Neuron (in vitro differentiated cells): ENCODE data around the gene ADCY3.

Experiments used
- H2AFZ ChIP-seq: one replicate; pipeline ENCODE4 v1.6.1; 2013; ENCODE audit warnings: low read depth, mild to moderate bottlenecking, inconsistent platforms, low read length, moderate library complexity
- H3K27me3 ChIP-seq: one replicate; pipeline ENCODE4 v1.6.1; 2013; ENCODE audit warnings: low read length; ENCODE audit not compliant: insufficient read depth
- H3K36me3 ChIP-seq: one replicate; pipeline ENCODE4 v1.6.1; 2013; ENCODE audit warnings: low read length; ENCODE audit not compliant: insufficient read depth
- H3K4me1 ChIP-seq: one replicate; pipeline ENCODE4 v1.6.1; 2013; ENCODE audit warnings: low read length; ENCODE audit not compliant: insufficient read depth
- H3K4me3 ChIP-seq: 2 replicates; pipeline ENCODE4 v1.5.1; 2013; ENCODE audit warnings: mild to moderate bottlenecking, low read length, moderate library complexity
- H3K9me3 ChIP-seq: one replicate; pipeline ENCODE4 v1.6.1; 2013; ENCODE audit warnings: low read length

ADCY3 gene

DNA sequence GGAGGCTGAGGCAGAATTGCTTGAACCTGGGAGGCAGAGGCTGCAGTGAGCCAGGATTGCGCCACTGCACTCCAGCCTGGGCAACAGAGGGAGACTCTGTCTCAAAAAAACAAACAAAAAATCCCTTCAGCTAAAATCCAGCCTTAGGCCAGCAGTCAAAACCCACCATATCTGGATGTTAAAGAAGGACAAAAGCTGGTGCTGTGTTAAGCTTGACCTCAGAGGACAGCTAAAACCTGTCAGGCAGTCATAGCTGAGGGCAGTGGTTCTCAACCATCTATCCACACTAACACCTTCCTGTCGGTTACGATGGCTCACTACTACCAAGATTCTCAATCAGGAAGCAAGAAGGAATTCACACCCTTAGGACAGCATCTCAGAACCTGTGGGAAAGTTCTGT is 136.4 kb downstream of the ADCY3 start:
- H3K4me3 ChIP-seq = no peak overlapping the region
- H3K36me3 ChIP-seq = no peaks in the 10 kb centered on the region
- no peak overlapping the region for H2AFZ ChIP-seq
- no peaks in the 10 kb centered on the region for H3K27me3 ChIP-seq
- H3K4me1 ChIP-seq = no peaks in the 10 kb centered on the region
- H3K9me3 ChIP-seq = no peaks in the 10 kb centered on the region

- no peak overlapping the region for H2AFZ ChIP-seq
- no peaks in the 10 kb centered on the region for H3K9me3 ChIP-seq
- no peaks in the 10 kb centered on the region for H3K27me3 ChIP-seq
- H3K4me3 ChIP-seq = no peak overlapping the region
- H3K4me1 ChIP-seq = no peaks in the 10 kb centered on the region
- no peaks in the 10 kb centered on the region for H3K36me3 ChIP-seq
These were observed 140.9 kb downstream of the ADCY3 start for GRCh38 chr2:24779116-24779515.

GRCh38 chr2:24774373-24774772 is 145.7 kb downstream of the ADCY3 start:
- Histone ChIP-seq H3K4me1 (no peaks in the 10 kb centered on the region), H2AFZ (no peak overlapping the region), H3K27me3 (no peaks in the 10 kb centered on the region), H3K36me3 (peaks cover 12% of the 10 kb centered on the region), H3K4me3 (no peak overlapping the region), H3K9me3 (no peaks in the 10 kb centered on the region)

DNA sequence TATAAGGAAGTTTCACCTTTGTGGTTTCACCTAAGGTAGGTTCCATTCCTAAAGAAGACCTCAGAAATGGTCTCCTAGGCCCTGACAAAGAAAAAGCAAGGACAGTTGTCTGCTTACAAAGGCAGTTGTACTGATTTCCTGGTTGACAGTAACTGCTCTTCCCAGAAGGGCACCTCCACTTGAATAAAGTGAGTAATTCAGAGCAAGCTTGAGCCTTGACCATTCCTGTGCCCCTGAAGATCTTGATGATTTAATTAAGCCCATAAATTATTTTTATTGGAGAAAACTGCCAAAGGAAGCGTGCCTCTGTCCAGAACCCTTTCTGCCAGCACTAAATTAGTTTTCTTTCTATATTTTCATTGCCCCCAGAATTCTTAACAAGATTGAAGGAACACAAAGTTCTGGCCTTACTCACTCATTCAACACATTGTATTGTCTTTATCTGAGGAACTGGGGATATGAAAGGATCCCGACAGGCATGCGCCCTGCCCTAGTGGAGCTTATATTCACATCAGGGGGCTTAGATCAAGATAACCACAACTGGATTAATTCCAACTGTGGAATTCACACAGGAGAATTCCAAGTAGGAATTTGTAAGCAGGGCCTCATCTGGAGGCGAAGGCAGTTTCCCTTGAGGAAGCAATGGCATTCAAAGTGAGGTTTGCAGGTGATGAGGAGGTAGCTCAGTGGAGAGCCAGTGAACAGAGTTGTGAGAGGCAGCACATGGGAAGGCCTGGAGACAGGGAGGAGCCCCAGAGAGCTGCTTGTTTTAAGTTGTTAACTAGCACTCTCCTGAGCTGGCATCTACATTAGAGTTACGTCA is 148.1 kb downstream of the ADCY3 start:
- Histone ChIP-seq H3K27me3 (no peaks in the 10 kb centered on the region), H2AFZ (no peak overlapping the region), H3K9me3 (no peaks in the 10 kb centered on the region), H3K36me3 (peaks cover 28% of the 10 kb centered on the region), H3K4me3 (no peak overlapping the region), H3K4me1 (no peaks in the 10 kb centered on the region)

DNA sequence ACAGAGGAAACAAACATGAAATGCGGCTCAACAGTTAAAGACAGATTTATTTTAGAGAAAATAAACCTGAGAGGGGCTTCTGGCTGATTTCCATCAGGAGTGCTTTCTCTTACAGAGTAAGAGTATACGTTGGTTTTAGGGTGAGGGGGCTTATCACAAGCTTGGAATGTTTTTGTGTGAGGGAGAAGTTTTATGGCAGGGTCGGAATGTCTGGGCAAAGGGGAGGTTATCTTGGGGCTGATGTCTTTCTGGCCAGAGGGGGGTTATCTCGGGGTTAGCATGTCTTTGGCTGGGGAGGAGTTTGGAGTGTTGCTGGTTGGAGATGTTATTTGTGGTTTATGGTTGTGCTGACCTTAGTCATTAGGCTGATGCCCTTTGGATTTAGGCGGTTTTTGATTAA is 149.0 kb downstream of the ADCY3 start:
- H3K4me3 ChIP-seq = no peak overlapping the region
- no peak overlapping the region for H2AFZ ChIP-seq
- peaks cover 34% of the 10 kb centered on the region for H3K36me3 ChIP-seq
- H3K9me3 ChIP-seq = no peaks in the 10 kb centered on the region
- H3K27me3 ChIP-seq = no peaks in the 10 kb centered on the region
- no peaks in the 10 kb centered on the region for H3K4me1 ChIP-seq
